HG02885 (cell line): ENCODE measurements around the gene NALCN.

Experiments
- ATAC-seq: cut with Tn5 transposase; IDR thresholded peaks from one replicate; pipeline ENCODE4 v1.9.1; 2021; ENCODE audit warnings: mild to moderate bottlenecking; ENCODE audit not compliant: unreplicated experiment, poor library complexity

NALCN gene

DNA sequence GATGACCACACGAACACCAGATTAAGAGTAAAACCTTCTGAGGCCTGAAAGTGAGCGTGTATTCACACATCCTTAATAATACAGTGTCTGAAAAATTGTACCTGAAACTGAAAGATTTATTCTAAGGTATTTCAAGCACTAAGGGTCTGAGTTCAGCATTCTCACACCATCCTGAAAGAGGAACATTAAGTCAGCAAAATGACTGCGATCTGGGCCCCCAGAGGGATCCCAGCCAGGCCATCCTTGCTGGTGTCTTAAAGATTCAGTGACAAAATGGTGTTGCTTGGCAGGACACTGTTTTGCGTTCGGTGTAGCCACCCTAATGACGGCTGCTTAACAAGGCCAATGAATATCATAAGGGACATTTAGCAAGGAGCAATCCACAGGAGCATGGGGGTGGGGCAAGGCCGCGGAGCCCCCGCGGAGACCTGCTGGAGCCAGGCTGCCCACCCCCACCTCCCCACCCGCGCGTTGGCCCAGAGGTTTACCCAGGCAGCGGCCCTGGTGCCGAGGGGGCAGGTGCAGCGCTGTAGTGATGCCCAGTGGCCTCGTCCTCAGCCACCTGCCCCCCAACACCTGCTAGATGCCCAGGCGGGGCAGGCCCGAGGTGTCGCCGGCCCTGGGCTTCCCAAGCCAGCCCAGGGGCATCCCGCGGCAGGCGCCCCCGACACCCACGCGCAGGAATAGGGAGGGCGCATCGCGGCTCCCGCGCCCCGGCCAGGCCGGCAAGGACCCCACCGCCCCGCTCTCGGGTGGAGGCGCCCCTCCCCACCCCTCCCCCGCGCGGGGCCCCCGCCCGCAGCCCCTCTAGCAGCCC is 742 bp downstream of the NALCN start:
- no peak for ATAC-seq

DNA sequence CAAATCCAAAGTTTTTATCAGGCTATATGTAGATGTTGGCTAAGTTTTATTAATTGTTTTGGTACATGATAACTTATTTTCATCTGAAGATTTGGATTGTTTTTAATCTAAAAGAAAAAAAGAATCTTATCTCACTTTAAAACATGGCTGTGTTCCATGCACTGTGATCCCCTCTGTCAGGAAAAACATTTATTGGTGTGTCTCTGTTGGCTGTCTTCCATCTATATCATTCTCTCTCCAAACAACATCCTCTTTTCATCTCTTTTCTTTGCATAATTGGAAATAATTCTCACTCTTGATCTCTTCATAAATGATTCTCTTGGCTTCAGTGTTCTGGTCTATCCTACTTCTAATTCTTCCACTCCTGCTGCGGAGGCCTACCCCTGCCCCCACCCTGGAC is 4.2 kb downstream of the NALCN start:
- no peak for ATAC-seq

DNA sequence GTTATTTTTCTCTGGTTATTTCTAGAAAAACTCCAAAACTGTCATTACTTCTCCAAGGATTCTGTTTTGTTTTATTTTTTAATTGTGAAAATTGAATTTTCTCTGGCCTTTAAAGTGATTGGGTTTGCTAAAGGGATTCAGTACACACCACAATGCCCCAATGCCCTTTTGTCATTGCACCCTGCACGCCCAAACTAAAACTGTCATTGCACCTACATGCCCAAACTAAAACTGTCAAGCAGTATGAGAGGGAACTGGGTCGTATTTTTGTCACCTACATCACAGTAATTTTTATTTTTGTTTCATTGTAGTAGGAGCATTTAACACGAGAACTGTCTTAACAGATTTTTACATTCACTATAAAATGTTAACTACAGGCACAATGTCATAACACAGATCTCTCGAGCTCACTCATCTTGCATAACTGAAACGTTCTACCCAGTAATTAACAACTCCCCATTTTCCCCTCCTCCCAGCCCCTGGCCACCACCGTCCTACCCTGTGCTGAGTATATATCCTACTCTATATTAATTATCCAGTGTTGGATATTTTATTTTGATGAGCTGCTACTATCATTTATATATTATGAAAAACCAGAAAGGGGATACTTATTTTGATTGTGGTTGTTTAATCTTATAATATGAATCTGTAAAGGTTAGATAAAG is 7.2 kb downstream of the NALCN start:
- no peak for ATAC-seq

DNA sequence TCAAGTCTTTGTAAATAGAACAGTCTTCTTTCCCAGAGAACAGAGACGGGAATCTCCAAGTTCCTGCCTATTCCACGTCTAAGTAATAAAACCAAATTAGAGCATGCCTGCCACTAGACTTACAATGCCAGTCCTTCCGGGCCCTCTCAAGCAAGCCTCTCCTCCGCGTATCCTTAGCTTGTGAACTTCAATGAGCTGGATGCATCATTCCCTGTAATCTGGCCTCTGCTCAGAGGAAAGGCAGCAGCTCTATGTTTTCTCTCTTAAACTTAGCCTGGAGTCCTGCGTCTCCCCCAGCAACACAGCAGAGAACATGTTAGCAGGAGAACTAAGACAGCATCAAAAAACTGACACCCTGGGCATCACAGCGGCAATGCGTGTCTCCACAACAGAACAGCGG is 8.2 kb downstream of the NALCN start:
- ATAC-seq = no peak

DNA sequence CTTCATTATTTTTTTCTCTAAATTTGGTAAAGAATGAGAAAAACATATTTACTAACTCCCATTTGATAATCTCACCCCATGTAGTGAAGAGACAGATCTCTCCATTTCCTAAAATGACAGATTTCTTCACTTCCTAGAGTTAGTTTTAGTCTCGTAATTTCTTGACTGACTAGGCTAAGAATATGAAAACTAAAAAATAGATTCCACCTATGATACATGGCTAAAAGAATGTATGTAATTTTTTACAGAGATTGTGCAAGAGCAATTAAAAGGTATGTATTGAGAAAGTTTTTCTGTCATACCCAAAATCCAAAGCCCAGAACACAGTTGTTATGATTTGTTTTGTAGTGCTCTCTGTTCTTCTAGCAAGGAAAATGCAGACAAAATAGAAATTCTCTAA is 9.5 kb downstream of the NALCN start:
- no peak for ATAC-seq

DNA sequence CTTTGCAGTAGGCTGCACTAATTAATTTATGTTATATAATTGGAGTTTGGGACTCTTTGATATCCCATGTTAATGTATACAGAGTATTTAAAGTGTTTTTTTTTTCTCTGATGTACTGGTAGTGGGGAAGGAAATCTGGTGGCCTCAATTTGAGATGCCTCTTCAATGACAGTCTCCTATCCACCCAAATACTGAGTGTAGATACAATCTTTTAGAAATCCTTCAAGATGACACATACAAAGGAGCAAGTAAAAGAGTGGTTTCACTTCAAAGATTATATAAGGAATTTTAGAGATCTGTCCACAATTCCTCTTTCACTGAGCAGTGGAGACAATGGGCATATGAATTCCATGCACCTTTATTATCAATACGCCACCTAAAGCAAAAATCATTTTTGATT is 15.1 kb downstream of the NALCN start:
- no peak for ATAC-seq

DNA sequence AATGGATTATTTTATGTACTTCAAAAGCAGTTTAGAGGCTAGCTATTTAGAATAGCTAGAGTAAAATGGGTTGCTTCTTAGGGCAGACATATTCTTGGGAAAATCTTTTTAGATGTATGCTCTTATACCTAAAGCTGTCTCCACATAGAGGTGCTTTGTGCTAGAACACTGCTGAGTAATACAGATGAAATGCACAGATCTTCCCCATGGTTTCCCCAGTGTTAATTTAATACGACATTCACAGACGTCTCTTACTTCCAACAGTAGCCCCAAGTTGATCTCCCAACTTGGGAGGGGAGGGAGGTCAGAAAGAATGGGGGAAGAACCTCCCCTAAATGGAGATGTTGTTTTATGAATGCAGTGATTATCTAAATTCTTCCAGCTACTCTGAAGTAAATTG is 16.9 kb downstream of the NALCN start:
- no peak for ATAC-seq

DNA sequence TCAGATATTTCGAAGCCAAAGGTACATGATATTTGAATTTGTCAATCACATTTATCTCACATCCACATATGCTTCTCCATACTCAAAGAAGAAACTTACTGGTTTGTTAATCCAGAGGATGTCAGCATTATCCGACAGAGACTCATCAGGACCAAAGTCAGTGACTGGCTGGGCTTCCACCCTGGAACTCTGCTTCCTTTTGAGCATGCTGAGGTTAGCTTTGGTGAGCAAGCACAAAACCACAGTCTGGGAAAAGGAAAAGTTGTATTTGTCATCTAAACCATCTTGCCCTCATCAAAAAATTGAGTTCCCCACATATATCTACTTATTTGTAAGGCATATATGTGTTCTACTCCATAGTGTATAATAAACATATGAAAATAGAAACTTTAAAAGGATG is 17.4 kb downstream of the NALCN start:
- no peak for ATAC-seq

DNA sequence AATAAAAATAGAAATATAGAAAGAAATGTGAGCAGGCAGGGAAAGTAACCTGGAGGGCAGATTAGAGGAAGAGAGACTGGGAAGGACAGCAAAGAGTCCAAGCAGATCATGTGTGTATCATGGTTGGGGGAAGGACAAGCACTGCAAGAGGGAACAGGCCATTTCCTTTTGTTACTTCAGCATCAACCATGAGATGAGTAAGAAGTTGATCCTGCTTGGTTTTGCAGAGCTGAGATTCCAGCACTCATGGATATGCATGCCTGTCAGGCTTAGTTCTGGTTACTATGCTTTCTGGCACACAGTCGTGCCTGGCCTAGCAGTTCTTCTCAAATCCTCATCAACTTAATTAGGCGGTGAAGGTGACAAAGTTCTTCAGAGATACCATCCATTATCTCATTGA is 18.1 kb downstream of the NALCN start:
- ATAC-seq = no peak

DNA sequence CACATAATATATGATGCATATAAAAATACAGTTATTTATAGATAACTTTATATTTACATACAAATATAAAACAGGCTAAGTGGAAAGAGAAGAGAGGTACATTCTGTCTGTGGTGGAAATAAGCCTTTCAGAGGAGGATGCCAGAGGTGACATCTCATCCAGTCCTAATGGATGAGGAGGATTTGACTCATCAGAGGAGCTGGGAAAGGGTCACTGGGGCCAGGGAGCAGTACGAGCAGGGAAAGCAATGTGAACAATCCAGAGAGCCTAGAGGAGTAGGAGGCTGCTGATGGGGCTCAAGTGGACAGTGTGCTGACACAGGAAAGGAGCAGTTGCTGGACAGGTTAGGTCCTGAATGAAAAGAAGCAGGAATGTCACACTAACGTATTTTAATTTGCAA is 18.6 kb downstream of the NALCN start:
- ATAC-seq = no peak

DNA sequence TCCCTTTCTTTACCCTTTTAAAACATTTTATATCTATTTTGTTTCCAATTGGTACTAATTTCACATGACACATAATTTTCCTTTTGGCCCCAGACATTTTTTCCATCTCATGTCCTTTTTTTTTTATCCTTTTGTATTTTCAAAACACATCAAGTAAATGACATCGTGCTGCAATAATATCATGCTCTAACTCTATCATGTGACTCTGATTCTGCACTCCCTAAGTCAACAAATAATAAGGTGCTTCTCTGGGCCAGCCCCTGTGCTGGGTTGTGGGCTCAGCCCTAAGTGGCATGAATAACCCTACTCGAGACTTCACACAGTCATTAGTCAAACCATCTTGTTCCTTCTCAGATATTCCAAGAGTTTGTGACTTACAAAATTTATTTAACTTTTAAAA is 21.7 kb downstream of the NALCN start:
- ATAC-seq = no peak

DNA sequence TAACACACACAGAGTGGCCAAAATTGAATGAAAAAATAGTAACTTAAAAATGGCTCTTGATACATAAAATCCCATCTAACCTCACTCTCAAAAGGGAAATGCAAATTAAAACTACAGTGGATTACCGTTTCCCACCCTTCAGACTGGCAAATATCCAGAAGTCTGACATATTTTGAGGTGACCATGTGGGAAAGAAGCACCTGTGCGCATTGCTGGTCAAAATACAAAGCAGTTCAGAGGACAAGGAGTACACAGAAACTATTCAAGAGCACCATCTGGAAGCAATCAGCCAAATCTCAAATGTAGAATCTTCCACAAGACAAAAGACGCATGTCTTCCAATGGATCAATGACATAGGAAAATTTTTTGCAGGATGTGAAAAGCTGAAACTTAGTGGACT is 23.2 kb downstream of the NALCN start:
- ATAC-seq = no peak

DNA sequence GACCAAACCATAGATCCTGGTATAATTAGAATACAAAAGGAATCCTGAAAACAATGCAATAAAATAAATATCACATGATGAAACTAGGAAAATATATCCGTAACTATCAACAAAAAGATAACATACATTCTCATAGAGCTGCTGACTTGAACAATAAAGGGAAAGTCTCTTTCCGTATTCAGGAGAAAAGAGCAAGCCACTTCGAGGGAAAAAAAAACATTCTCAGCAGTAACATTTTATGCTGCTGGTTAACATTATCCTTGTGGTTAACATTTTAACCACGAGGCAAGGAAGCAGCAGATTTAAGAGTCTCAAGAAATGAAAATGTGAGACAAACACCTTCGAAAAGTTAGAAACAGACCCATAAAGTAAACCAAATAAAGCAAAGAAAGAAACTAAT is 25.8 kb downstream of the NALCN start:
- ATAC-seq = no peak

DNA sequence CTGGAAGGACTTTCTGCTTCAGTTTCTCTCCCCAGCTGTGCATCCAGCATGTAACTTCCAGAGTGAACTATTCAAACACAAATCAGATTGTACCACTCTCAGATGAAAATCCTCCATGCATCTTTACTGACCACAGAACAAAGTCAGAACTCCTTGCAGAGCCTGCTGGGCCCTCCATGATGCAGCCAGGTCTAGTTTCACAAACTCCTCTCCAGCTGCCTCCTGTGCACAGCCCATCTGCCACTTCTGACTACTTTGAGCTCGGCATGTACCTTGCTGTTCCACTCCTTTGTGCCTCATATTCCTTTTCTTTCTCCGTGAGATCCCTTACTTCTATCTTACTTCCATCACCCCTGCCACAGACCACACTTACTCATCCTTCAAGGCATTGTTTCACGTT is 31.4 kb downstream of the NALCN start:
- no peak for ATAC-seq

DNA sequence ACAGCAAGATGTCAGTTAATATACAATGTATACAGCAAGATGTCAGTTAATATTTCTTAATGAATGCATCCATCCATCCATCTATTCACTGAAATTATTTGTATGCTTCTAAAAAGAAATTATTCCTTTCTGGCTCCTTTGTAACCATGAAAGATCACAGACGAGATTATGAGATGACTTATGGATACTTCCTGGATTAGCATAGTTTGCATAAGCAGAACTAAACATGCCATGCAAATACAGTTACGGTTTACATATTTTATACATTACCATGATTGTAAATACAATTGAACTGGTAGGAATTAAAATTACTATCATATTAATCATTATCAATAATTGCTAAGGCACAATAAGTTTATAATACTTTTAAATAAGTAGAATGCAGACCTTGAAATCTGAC is 32.7 kb downstream of the NALCN start:
- no peak for ATAC-seq

DNA sequence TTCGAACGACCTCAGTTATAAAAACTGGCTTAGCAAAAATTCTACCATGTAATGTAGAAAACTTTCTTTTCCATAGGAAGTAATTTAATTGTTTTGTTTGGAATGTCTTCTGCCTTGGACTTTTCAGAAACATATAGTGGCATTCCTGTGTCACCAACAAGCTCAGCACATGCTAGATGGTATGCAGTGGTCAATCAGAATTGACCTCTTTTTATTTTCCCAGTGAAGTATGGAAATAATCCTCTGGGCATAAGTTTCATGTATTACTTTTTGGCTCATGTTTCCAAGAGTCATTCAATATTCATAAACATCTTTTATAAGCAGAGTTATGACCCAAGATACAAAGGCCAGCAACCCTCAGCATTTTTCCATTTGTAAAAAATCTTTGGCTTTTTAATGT is 33.6 kb downstream of the NALCN start:
- no peak for ATAC-seq

DNA sequence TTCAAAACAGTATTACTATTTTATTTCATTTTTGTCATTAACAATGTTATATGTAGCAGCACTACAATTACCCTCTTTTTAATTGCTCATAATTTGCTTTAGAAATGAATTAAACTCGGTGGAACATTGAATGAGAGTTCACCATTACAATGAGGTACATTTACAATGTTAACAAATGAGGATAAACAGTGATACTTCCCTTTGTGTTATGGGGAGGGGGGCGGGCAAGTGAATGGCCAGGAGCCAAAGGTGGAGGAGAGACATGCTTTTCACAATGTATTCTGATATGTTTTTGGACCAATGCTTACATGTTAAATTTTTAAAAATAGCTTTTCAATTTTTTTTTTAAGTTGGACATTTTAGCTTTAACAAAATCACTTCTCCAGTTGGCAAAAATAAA is 34.2 kb downstream of the NALCN start:
- no peak for ATAC-seq

DNA sequence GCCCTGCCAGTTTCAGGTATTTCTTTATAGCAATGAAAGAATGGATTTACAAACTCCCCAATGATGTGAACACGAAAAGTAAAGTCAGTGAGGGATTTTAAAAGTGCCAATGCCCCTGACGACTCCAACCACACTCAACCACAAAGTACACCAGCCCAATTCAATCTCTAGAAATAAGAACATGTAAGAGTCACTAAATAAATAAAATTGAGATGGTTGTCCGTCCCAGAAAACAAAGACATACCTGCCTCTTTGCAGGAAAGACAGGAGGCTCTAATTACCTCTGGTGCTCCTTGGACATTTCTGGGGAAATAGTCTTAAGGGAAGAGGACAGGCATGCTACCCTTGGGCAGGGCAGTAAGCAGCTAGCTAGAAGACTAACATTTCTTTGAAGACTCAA is 55.8 kb downstream of the NALCN start:
- ATAC-seq = no peak

DNA sequence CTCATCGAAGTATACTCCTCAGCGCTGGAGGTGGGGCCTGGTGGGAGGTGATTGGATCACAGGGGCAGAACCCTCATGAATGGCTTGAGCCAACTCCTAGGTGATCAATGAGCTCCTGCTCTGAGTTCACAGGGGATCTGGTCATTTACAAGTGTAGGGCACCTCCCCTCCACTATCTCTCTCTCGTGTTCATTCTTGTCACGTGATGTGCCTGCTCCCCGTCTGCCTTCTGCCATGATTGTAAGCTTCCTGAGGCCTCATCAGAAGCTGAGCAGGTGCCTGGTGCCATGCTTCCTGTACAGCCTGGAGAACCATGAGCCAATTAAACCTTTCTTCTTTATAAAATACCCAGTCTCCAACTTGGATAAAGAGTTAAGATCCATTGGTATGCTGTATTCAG is 61.4 kb downstream of the NALCN start:
- no peak for ATAC-seq

DNA sequence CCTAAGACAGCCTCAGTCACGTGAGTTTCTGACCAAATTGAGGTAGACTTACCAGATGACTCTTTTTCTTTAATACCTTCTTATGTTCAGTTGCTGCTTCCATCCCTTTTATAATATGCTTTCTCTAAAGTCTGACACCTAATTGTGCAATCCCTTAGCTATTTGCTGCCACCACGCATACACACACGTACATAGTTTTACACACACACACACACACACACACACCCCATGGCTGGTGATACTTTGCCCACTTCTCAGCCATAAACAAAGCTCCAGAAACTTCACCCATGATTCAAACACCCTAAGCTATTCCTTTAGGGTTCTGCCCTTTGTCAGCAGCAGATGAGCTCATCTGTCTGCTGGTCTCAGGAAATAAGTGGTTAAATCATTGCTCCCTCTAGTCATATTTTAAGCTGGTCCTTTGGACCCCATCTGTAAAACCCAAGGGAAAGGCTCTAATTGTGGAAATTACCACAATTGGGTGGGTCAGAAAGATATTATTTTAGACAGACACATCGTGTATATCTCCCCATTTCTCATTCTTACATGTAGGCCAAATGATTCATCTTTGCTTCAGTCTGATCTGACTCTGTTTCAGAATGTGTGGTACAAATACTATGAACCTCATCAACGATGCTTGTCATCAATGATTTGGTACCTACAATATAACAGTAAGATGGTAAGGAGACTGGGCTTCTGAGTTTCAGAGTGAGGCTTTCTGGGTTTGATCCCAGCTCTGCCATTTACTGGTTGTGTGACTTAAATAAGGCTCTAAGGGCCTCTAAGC is 69.2 kb downstream of the NALCN start:
- ATAC-seq = no peak

DNA sequence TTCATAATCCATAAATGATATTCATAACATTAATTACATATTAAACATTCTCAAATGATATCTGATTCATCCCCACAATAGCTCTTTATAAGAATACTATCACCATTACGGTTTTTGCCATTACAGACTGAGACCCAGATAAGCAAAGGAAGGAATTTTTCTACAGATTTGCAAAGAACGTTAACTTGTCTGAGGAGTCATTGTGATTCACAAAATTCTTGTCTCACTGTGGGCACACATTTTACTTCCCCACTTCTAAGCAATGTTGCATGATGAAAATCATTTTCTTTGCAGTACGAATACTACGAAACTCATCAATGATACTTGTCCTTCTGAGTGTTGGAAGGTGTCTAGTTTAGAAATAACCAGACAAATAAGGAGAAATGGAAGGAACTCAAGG is 70.1 kb downstream of the NALCN start:
- ATAC-seq = no peak
